Tibial artery (tissue), 4 donors: Measurements from ENCODE around the gene CCSER1.

Experiments used
- DNase-seq, 2 donors: peaks; one replicate each; pipeline ENCODE4 v3.0.0-alpha.2; 2019
- H3K27ac ChIP-seq, 2 donors: fragments of 200-600 bp; sonication (generic) in 1 of 2; 1 replicate in 1 of 2; 2 replicates in 1 of 2; pipeline ENCODE4 v1.5.1; 2018 to 2019; ENCODE audit warnings: mild to moderate bottlenecking in 1 of 2
- H3K27me3 ChIP-seq, 2 donors: fragments of 200-600 bp; sonication (generic) in 1 of 2; one replicate each; pipeline versions ENCODE4 v1.5.1 to v1.6.0; 2016 to 2019
- H3K36me3 ChIP-seq, 3 donors: fragments of 200-600 bp; sonication (generic) in 2 of 3; one replicate each; pipeline ENCODE4 v1.5.1; 2016 to 2019; ENCODE audit warnings: mild to moderate bottlenecking in 2 of 3
- H3K4me1 ChIP-seq, 4 donors: fragments of 200-600 bp; sonication (generic) in 2 of 4; 1 replicate in 3 of 4; 2 replicates in 1 of 4; pipeline ENCODE4 v1.5.1; 2016 to 2019
- H3K4me3 ChIP-seq, 2 donors: fragments of 200-600 bp; sonication (generic) in 1 of 2; 1 replicate in 1 of 2; 2 replicates in 1 of 2; pipeline ENCODE4 v1.5.1; 2018 to 2019; ENCODE audit warnings: mild to moderate bottlenecking in 2 of 2
- H3K9me3 ChIP-seq, 3 donors: fragments of 200-600 bp; sonication (generic) in 1 of 3; one replicate each; pipeline ENCODE4 v1.5.1; 2016 to 2019
- intact Hi-C: fragments of 100-400 bp; cut with DNase I; formaldehyde crosslinking; loops from one replicate; pipeline ENCODE4 v1.15.0; 2023; ENCODE audit warnings: low total_unique reads
- TF ChIP-seq, protein P1 (sequence below), 2 experiments: fragments of 200-600 bp in 1 of 2; fragments of 450-650 bp in 1 of 2; IDR thresholded peaks; one replicate each; pipeline ENCODE4 v1.5.1; 2017 to 2019; ENCODE audit warnings: antibody characterized with exemption in 2 of 2, mild to moderate bottlenecking in 1 of 2, moderate library complexity in 1 of 2

The CCSER1 gene

DNA sequence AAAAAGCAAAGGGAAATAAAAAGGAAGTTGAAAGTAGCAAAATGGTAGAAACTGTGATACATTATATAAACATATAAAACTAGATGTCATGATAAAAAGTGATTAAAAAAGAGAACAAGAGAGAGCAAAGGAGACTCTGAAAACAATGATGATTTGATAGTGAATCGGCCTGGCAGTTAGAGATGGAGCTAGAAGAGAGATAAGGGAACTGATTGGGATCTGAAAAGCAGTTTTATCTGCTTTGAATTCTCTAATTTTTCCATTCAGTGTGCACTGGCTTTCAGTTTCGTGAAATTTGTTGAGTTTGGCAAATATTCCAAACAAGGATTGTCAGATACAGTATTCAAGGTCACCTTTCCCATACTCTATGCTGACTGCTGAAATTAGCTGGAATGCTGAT, 21.9 kb upstream of the CCSER1 start:
- H3K27ac ChIP-seq: no peak overlapping the region
- no peaks in the 10 kb centered on the region for H3K4me1 ChIP-seq
- no peaks in the 10 kb centered on the region for H3K36me3 ChIP-seq
- H3K9me3 ChIP-seq: no peaks in the 10 kb centered on the region
- H3K27me3 ChIP-seq: no peaks in the 10 kb centered on the region
- TF ChIP-seq, protein P1, sequence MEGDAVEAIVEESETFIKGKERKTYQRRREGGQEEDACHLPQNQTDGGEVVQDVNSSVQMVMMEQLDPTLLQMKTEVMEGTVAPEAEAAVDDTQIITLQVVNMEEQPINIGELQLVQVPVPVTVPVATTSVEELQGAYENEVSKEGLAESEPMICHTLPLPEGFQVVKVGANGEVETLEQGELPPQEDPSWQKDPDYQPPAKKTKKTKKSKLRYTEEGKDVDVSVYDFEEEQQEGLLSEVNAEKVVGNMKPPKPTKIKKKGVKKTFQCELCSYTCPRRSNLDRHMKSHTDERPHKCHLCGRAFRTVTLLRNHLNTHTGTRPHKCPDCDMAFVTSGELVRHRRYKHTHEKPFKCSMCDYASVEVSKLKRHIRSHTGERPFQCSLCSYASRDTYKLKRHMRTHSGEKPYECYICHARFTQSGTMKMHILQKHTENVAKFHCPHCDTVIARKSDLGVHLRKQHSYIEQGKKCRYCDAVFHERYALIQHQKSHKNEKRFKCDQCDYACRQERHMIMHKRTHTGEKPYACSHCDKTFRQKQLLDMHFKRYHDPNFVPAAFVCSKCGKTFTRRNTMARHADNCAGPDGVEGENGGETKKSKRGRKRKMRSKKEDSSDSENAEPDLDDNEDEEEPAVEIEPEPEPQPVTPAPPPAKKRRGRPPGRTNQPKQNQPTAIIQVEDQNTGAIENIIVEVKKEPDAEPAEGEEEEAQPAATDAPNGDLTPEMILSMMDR (IDR thresholded peaks at IDR 0.05): no peak
- H3K4me3 ChIP-seq: no peak overlapping the region
- DNase-seq: no peak
- intact Hi-C loops: no loop called here

DNA sequence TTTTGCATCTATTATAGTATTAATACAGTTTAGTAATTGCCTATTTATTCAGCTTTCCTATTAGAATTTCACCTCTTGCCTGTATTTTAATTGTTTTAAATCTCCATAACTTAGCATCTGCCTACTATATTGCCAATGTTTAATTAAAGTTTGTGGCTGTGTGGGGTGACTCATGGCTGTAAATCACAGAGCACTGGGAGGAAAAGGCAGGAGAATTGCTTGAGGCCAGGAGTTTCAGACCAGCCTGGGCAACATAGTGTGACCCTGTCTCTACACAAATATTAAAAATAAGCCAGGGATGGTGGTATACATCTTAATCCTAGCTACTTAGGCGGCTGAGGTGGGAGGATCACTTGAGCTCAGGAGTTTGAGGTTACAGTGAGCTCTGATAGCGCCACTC, 14.5 kb upstream of the CCSER1 start:
- Histone ChIP-seq H3K4me1 (no peaks in the 10 kb centered on the region), H3K27me3 (no peaks in the 10 kb centered on the region), H3K4me3 (no peak overlapping the region), H3K9me3 (no peaks in the 10 kb centered on the region), H3K36me3 (no peaks in the 10 kb centered on the region), H3K27ac (no peak overlapping the region)
- intact Hi-C loops: no loop called here
- no peak for DNase-seq
- TF ChIP-seq, protein P1 (IDR thresholded peaks at IDR 0.05): no peak

GRCh38 chr4:90113881-90114457, 13.2 kb upstream of the CCSER1 start:
- H3K4me3 ChIP-seq: no peak overlapping the region
- TF ChIP-seq, protein P1 (IDR thresholded peaks at IDR 0.05): no peak
- no peaks in the 10 kb centered on the region for H3K9me3 ChIP-seq
- H3K27ac ChIP-seq: no peak overlapping the region
- H3K27me3 ChIP-seq: no peaks in the 10 kb centered on the region
- intact Hi-C loops: no loop called here
- no peaks in the 10 kb centered on the region for H3K36me3 ChIP-seq
- no peak for DNase-seq
- H3K4me1 ChIP-seq: no peaks in the 10 kb centered on the region

- H3K27me3 ChIP-seq: no peaks in the 10 kb centered on the region
- no peak for DNase-seq
- intact Hi-C loops: no loop called here
- TF ChIP-seq, protein P1 (IDR thresholded peaks at IDR 0.05): no peak
- no peak overlapping the region for H3K4me3 ChIP-seq
- H3K4me1 ChIP-seq: no peaks in the 10 kb centered on the region
- no peaks in the 10 kb centered on the region for H3K36me3 ChIP-seq
- H3K27ac ChIP-seq: no peak overlapping the region
- no peaks in the 10 kb centered on the region for H3K9me3 ChIP-seq
These were observed 8.5 kb upstream of the CCSER1 start for GRCh38 chr4:90118527-90119195.

GRCh38 chr4:90120037-90120436, 7.2 kb upstream of the CCSER1 start:
- Histone ChIP-seq H3K9me3 (no peaks in the 10 kb centered on the region), H3K4me1 (no peaks in the 10 kb centered on the region), H3K36me3 (no peaks in the 10 kb centered on the region), H3K27me3 (no peaks in the 10 kb centered on the region), H3K4me3 (no peak overlapping the region), H3K27ac (no peak overlapping the region)
- intact Hi-C loops: no loop called here
- TF ChIP-seq, protein P1 (IDR thresholded peaks at IDR 0.05): no peak
- DNase-seq: no peak
